Keratinocyte (primary cell): ENCODE measurements around the gene HEYL. TPM values are rescaled to one million over a fixed set of nuclear protein-coding genes. Genes with fewer than 3 reads are reported as not detected.

Experiments used
- DNase-seq: peaks from one replicate; pipeline ENCODE4 v3.0.0-alpha.2; 2011; ENCODE audit warnings: low read depth, missing footprints, low spot score
- FAIRE-seq: peaks from 2 replicates; lab custom pipeline; 2011; peaks lifted over from hg19 to GRCh38; lab: Jason Lieb, UNC
- H2AFZ ChIP-seq: 2 replicates; pipeline ENCODE4 v1.6.0; 2012; ENCODE audit warnings: low read length, control low read depth, inconsistent platforms; ENCODE audit not compliant: control insufficient read depth
- H3K27ac ChIP-seq: 2 replicates; pipeline ENCODE4 v1.5.1; 2011; ENCODE audit warnings: low read length; ENCODE audit not compliant: control insufficient read depth, insufficient read depth
- H3K27me3 ChIP-seq: 3 replicates; pipeline ENCODE4 v1.6.0; 2011; ENCODE audit warnings: low read length; ENCODE audit not compliant: control insufficient read depth, insufficient read depth; ENCODE audit errors: extremely low read depth
- H3K36me3 ChIP-seq, 2 experiments: 2 replicates in 1 of 2; 3 replicates in 1 of 2; pipeline ENCODE4 v1.5.1; 2011; ENCODE audit warnings: low read length in 2 of 2, mild to moderate bottlenecking in 1 of 2; ENCODE audit not compliant: control insufficient read depth in 2 of 2, insufficient read depth in 2 of 2; ENCODE audit errors: extremely low read depth in 1 of 2
- H3K4me1 ChIP-seq: 3 replicates; pipeline ENCODE4 v1.5.1; 2011; ENCODE audit warnings: low read length; ENCODE audit not compliant: control insufficient read depth, insufficient read depth; ENCODE audit errors: extremely low read depth
- H3K4me2 ChIP-seq: 3 replicates; pipeline ENCODE4 v1.6.0; 2011; ENCODE audit warnings: low read depth, low read length; ENCODE audit not compliant: control insufficient read depth, insufficient read depth; ENCODE audit errors: extremely low read depth
- H3K4me3 ChIP-seq, 3 experiments: fragments of 200-600 bp in 1 of 3; sonication (generic) in 1 of 3; 2 replicates in 2 of 3; 3 replicates in 1 of 3; pipeline ENCODE4 v1.5.1; 2011 to 2016; ENCODE audit warnings: low read length in 3 of 3, mild to moderate bottlenecking in 3 of 3, control low read depth in 2 of 3, inconsistent platforms in 1 of 3, low read depth in 1 of 3, mixed read lengths in 1 of 3, mixed run types in 1 of 3, moderate library complexity in 1 of 3; ENCODE audit not compliant: control insufficient read depth in 2 of 3, insufficient read depth in 2 of 3; ENCODE audit errors: extremely low read depth in 1 of 3
- H3K79me2 ChIP-seq: 2 replicates; pipeline ENCODE4 v1.6.0; 2012; ENCODE audit warnings: low read length; ENCODE audit not compliant: control insufficient read depth, insufficient read depth
- H3K9ac ChIP-seq: 3 replicates; pipeline ENCODE4 v1.6.0; 2011; ENCODE audit warnings: low read length; ENCODE audit not compliant: control insufficient read depth, insufficient read depth; ENCODE audit errors: extremely low read depth
- H3K9me1 ChIP-seq: 3 replicates; pipeline ENCODE4 v1.6.0; 2011; ENCODE audit warnings: low read length; ENCODE audit not compliant: control insufficient read depth, insufficient read depth; ENCODE audit errors: extremely low read depth
- H3K9me3 ChIP-seq: 2 replicates; pipeline ENCODE4 v1.5.1; 2012; ENCODE audit warnings: low read depth, low read length; ENCODE audit not compliant: control insufficient read depth
- H4K20me1 ChIP-seq: 3 replicates; pipeline ENCODE4 v1.6.0; 2011; ENCODE audit warnings: low read length; ENCODE audit not compliant: control insufficient read depth, insufficient read depth; ENCODE audit errors: extremely low read depth
- EZH2 ChIP-seq: IDR thresholded peaks from one replicate; pipeline ENCODE4 v1.6.1; 2012; ENCODE audit warnings: inconsistent platforms, mild to moderate bottlenecking, low read length, moderate library complexity
- dilution Hi-C: fragments of 300-500 bp; cut with MboI; formaldehyde crosslinking; loops from one replicate; pipeline ENCODE4 v1.7.0; 2020; ENCODE audit warnings: low sequenced_read_pairs; ENCODE audit not compliant: extremely low pct_ligation_motif_present
- polyA plus RNA-seq, 5 experiments: library from polyadenylated mRNA; depleted of rRNA in 3 of 5; stranded (reverse) in 3 of 5; stranded (forward) in 1 of 5; unstranded in 1 of 5; fragments of >200 nt; gene quantifications; 1 replicate in 1 of 5; 2 replicates in 3 of 5; 3 replicates in 1 of 5; pipeline versions ENCODE4 v1.2.1 to v1.2.3, GENCODE V29; 2011 to 2012; ENCODE audit warnings: missing spikeins in 2 of 5, low read depth in 1 of 5, low replicate concordance in 1 of 5
- TF ChIP-seq, protein P1 (sequence below), 3 experiments: IDR thresholded peaks in 1 of 3; conservative IDR thresholded peaks in 1 of 3; optimal IDR thresholded peaks in 1 of 3; 2 replicates in 2 of 3; 3 replicates in 1 of 3; pipeline versions ENCODE3 to v1.5.1; 2011; ENCODE audit warnings: low read length in 3 of 3, mild to moderate bottlenecking in 3 of 3, moderate library complexity in 2 of 3, control low read depth in 1 of 3, inconsistent platforms in 1 of 3; ENCODE audit not compliant: insufficient read depth in 2 of 3; ENCODE audit errors: extremely low read depth in 1 of 3

The HEYL gene
- polyA plus RNA-seq, 1 donor (not counting 4 experiments of a cell fraction or from before 2014, with no cell fraction given) = not detected

DNA sequence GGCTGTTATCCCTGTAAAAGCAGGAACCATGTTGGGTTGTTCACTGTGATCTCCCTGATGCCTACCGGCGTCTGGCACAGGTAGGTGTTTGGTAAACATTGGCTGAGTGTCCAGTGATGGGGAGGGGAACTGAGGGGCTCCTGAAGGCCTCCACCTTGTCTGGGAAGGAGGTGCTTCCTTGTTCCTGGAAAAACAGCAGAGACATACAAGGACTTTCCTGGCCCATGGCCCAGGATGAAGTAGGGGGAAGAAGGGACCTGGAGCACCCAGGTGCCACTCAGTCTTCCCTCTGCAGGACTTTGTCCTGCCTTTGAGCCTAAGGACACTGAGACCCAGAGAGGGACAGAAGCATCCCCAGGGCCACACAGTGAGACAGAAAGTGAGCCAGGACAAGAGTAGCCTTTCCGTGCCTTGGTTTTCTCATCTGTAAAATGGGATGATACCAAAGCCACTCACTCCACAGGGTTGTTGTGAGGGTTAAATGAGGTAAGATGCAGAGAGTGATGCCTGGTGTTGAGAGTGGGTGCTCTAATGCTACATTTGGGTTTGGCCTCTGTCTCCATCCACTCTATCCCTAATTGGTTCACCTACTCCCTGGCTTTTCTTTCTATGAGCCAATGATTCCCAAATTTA lies 6.1 kb upstream of the HEYL start:
- dilution Hi-C loops = no loop called here
- FAIRE-seq (no peak), DNase-seq (no peak)
- H3K9me3 ChIP-seq = no peaks in the 10 kb centered on the region
- H3K4me1 ChIP-seq = peaks cover 7% of the 10 kb centered on the region
- no peak for TF ChIP-seq EZH2
- TF ChIP-seq, protein P1, sequence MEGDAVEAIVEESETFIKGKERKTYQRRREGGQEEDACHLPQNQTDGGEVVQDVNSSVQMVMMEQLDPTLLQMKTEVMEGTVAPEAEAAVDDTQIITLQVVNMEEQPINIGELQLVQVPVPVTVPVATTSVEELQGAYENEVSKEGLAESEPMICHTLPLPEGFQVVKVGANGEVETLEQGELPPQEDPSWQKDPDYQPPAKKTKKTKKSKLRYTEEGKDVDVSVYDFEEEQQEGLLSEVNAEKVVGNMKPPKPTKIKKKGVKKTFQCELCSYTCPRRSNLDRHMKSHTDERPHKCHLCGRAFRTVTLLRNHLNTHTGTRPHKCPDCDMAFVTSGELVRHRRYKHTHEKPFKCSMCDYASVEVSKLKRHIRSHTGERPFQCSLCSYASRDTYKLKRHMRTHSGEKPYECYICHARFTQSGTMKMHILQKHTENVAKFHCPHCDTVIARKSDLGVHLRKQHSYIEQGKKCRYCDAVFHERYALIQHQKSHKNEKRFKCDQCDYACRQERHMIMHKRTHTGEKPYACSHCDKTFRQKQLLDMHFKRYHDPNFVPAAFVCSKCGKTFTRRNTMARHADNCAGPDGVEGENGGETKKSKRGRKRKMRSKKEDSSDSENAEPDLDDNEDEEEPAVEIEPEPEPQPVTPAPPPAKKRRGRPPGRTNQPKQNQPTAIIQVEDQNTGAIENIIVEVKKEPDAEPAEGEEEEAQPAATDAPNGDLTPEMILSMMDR (optimal IDR thresholded peaks at IDR 0.05 in 1 of 3, IDR thresholded peaks at IDR 0.05 in 1 of 3, conservative IDR thresholded peaks at IDR 0.05 in 1 of 3; ENCODE audit: extremely low read depth in 1 of 3, insufficient read depth in 2 of 3, low read length in 3 of 3) = no peak
- no peak overlapping the region for H3K9ac ChIP-seq
- H3K36me3 ChIP-seq = no peaks in the 10 kb centered on the region
- no peak overlapping the region for H3K4me3 ChIP-seq
- H2AFZ ChIP-seq = no peak overlapping the region
- peaks cover 10% of the 10 kb centered on the region for H3K27me3 ChIP-seq
- H3K27ac ChIP-seq = no peak overlapping the region
- H3K9me1 ChIP-seq = no peaks in the 10 kb centered on the region
- no peak overlapping the region for H3K4me2 ChIP-seq
- H4K20me1 ChIP-seq = no peaks in the 10 kb centered on the region
- H3K79me2 ChIP-seq = no peaks in the 10 kb centered on the region

DNA sequence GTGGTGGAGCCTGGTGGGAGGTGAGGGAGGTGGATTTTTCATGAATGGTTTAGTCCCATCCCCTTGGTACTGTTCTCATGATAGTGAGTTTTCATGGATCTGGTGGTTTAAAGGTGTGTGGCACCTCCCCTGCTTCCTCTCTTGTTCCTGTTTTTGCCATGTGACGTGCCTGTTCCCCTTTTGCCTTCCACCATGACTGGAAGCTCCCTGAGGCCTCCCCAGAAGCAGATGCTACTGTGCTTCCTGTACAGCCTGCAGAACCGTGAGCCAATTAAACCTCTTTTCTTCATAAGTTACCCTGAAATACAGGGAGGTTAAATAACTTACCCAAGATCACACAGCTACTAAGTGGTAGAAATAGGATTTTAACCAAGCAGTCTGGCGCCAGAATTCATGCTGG lies 4.3 kb upstream of the HEYL start:
- Histone ChIP-seq H3K4me1 (peaks cover 7% of the 10 kb centered on the region), H3K79me2 (no peaks in the 10 kb centered on the region), H2AFZ (no peak overlapping the region), H3K4me2 (no peak overlapping the region), H4K20me1 (no peaks in the 10 kb centered on the region), H3K9me3 (no peaks in the 10 kb centered on the region), H3K27ac (no peak overlapping the region), H3K9me1 (no peaks in the 10 kb centered on the region), H3K36me3 (no peaks in the 10 kb centered on the region), H3K9ac (no peak overlapping the region), H3K4me3 (no peak overlapping the region), H3K27me3 (peaks cover 27% of the 10 kb centered on the region)
- no peak for DNase-seq
- TF ChIP-seq, protein P1 (optimal IDR thresholded peaks at IDR 0.05 in 1 of 3, IDR thresholded peaks at IDR 0.05 in 1 of 3, conservative IDR thresholded peaks at IDR 0.05 in 1 of 3; ENCODE audit: extremely low read depth in 1 of 3, insufficient read depth in 2 of 3, low read length in 3 of 3) = no peak
- TF ChIP-seq EZH2 = no peak
- FAIRE-seq = no peak
- dilution Hi-C loops = no loop called here
